ENCODE data around the gene KIAA1549.

GRCh38 chr7:138843632-138844580 is 137.3 kb downstream of the KIAA1549 start:
- TF ChIP-seq CTCF (IDR thresholded peaks at IDR 0.05; ENCODE audit: low read depth, low read length, missing input control) = no peak
- TF ChIP-seq REST (IDR thresholded peaks at IDR 0.05) = no peak
- no peak for TF ChIP-seq ZBTB33 (IDR thresholded peaks at IDR 0.05)
- TF ChIP-seq ATF3 (IDR thresholded peaks at IDR 0.05) = no peak
